ENCODE measurements around the gene CYP4F8.
"Not testable (repeated sequence)": the region's sequence is repeated elsewhere in the genome, so short reads cannot be mapped to it uniquely, and the experiment has no call there.

The CYP4F8 gene

GRCh38 chr19:15644816-15645215 lies 29.8 kb downstream of the CYP4F8 start:
- no peak for TF ChIP-seq Cebpa-rat (IDR thresholded peaks at IDR 0.05)
- Histone ChIP-seq H3K4me1 (peaks cover 0 to 18% (median 2%) of the 10 kb centered on the region in 10 experiments; a peak in 10 of 20 replicates), H3K4me2 (no peak overlapping the region), H3K9me3 (replicated peaks in 1 of 11) (peaks cover 0 to 4% (median 0%) of the 10 kb centered on the region in 11 experiments; a peak in 2 of 22 replicates), H3K27me3 (no peaks in the 10 kb centered on the region), H3K4me3 (no peak overlapping the region), H3K36me3 (no peaks in the 10 kb centered on the region), H3K27ac (no peak overlapping the region), H4K20me1 (no peaks in the 10 kb centered on the region), H3K9ac (no peak overlapping the region)

GRCh38 chr19:15649526-15649925 lies 34.5 kb downstream of the CYP4F8 start:
- Histone ChIP-seq H3K4me3 (no peak overlapping the region), H3K4me2 (no peak overlapping the region), H3K9me3 (replicated peaks in 1 of 11) (peaks cover 0 to 4% (median 0%) of the 10 kb centered on the region in 11 experiments; a peak in 2 of 22 replicates), H4K20me1 (no peaks in the 10 kb centered on the region), H3K9ac (no peak overlapping the region), H3K4me1 (no peaks in the 10 kb centered on the region), H3K27me3 (no peaks in the 10 kb centered on the region), H3K27ac (no peak overlapping the region), H3K36me3 (no peaks in the 10 kb centered on the region)
- TF ChIP-seq Cebpa-rat (IDR thresholded peaks at IDR 0.05), result no peak

GRCh38 chr19:15650123-15650522 lies 35.1 kb downstream of the CYP4F8 start:
- H4K20me1 ChIP-seq; H3K27ac ChIP-seq; H3K27me3 ChIP-seq; H3K4me1 ChIP-seq; H3K9me3 ChIP-seq (replicated peaks in 1 of 11); H3K36me3 ChIP-seq; H3K4me3 ChIP-seq; H3K9ac ChIP-seq; H3K4me2 ChIP-seq: not testable (repeated sequence)

- H3K36me3 ChIP-seq, result no peaks in the 10 kb centered on the region
- no peak overlapping the region for H3K27ac ChIP-seq
- no peak for TF ChIP-seq Cebpa-rat (IDR thresholded peaks at IDR 0.05)
- no peaks in the 10 kb centered on the region for H3K9me3 ChIP-seq (replicated peaks in 1 of 11)
- no peaks in the 10 kb centered on the region for H3K4me1 ChIP-seq
- no peak overlapping the region for H3K4me2 ChIP-seq
- H4K20me1 ChIP-seq, result no peaks in the 10 kb centered on the region
- no peak overlapping the region for H3K9ac ChIP-seq
- H3K27me3 ChIP-seq, result no peaks in the 10 kb centered on the region
- H3K4me3 ChIP-seq, result no peak overlapping the region
These were observed 36.8 kb downstream of the CYP4F8 start for GRCh38 chr19:15651791-15652190.

GRCh38 chr19:15652559-15653278 lies 37.7 kb downstream of the CYP4F8 start:
- H3K9ac ChIP-seq, result no peak overlapping the region
- TF ChIP-seq Cebpa-rat (IDR thresholded peaks at IDR 0.05), result no peak
- no peak overlapping the region for H3K4me3 ChIP-seq
- no peaks in the 10 kb centered on the region for H3K27me3 ChIP-seq
- H3K4me2 ChIP-seq, result no peak overlapping the region
- no peaks in the 10 kb centered on the region for H3K4me1 ChIP-seq
- no peaks in the 10 kb centered on the region for H4K20me1 ChIP-seq
- H3K9me3 ChIP-seq (replicated peaks in 1 of 11), result no peaks in the 10 kb centered on the region
- H3K27ac ChIP-seq, result no peak overlapping the region
- H3K36me3 ChIP-seq, result no peaks in the 10 kb centered on the region

DNA sequence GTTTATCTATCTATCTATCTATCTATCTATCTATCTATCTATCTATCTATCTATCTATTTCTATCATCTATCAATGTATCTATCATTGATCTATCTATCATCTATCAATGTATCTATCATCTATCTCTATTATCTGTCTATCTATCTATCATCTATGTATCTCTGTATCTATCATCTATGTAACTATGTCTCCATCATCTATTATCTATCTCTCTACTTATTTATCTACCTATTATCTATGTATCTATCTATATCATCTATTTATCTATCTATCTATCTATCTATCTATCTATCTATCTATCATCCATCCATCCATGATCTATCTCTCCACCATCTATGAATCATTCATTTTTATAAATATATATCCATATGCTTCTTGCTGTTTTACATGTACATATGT lies 41.4 kb downstream of the CYP4F8 start:
- Histone ChIP-seq H3K27ac (no peak overlapping the region), H3K4me1 (no peaks in the 10 kb centered on the region), H4K20me1 (no peaks in the 10 kb centered on the region), H3K27me3 (no peaks in the 10 kb centered on the region), H3K4me2 (no peak overlapping the region), H3K36me3 (no peaks in the 10 kb centered on the region), H3K9ac (no peak overlapping the region), H3K9me3 (replicated peaks in 1 of 11) (no peaks in the 10 kb centered on the region), H3K4me3 (no peak overlapping the region)
- TF ChIP-seq Cebpa-rat (IDR thresholded peaks at IDR 0.05), result no peak

GRCh38 chr19:15663247-15663646 lies 48.2 kb downstream of the CYP4F8 start:
- Histone ChIP-seq H3K4me3 (no peak overlapping the region), H3K4me1 (peaks cover 0 to 12% (median 0%) of the 10 kb centered on the region in 10 experiments; a peak in 7 of 20 replicates), H4K20me1 (no peaks in the 10 kb centered on the region), H3K36me3 (no peaks in the 10 kb centered on the region), H3K27me3 (no peaks in the 10 kb centered on the region), H3K27ac (no peak overlapping the region), H3K4me2 (no peak overlapping the region), H3K9me3 (replicated peaks in 1 of 11) (no peaks in the 10 kb centered on the region; a peak in 1 of 22 replicates), H3K9ac (no peak overlapping the region)
- no peak for TF ChIP-seq Cebpa-rat (IDR thresholded peaks at IDR 0.05)

GRCh38 chr19:15666186-15666585 lies 51.2 kb downstream of the CYP4F8 start:
- Histone ChIP-seq H3K36me3 (no peaks in the 10 kb centered on the region), H3K4me3 (no peak overlapping the region), H3K27me3 (no peaks in the 10 kb centered on the region), H3K9ac (no peak overlapping the region), H3K9me3 (replicated peaks in 1 of 11) (no peaks in the 10 kb centered on the region; a peak in 1 of 22 replicates), H3K27ac (no peak overlapping the region), H4K20me1 (no peaks in the 10 kb centered on the region), H3K4me2 (peak overlapping the region in 3 of 11 experiments; percentile 24 to 57 (median 56); a peak in 5 of 22 replicates), H3K4me1 (peaks cover 0 to 27% (median 0%) of the 10 kb centered on the region in 10 experiments; a peak in 7 of 20 replicates)
- no peak for TF ChIP-seq Cebpa-rat (IDR thresholded peaks at IDR 0.05)

- Histone ChIP-seq H3K9me3 (replicated peaks in 1 of 11) (no peaks in the 10 kb centered on the region; a peak in 1 of 22 replicates), H3K4me2 (peak overlapping the region in 5 of 11 experiments; percentile 6 to 57 (median 24); a peak in 6 of 22 replicates), H3K4me1 (peaks cover 0 to 27% (median 0%) of the 10 kb centered on the region in 10 experiments; a peak in 7 of 20 replicates), H3K4me3 (no peak overlapping the region), H3K9ac (no peak overlapping the region), H3K36me3 (no peaks in the 10 kb centered on the region), H4K20me1 (no peaks in the 10 kb centered on the region), H3K27me3 (no peaks in the 10 kb centered on the region), H3K27ac (no peak overlapping the region)
- TF ChIP-seq Cebpa-rat (IDR thresholded peaks at IDR 0.05), result no peak
These were observed 51.9 kb downstream of the CYP4F8 start for GRCh38 chr19:15666883-15667282.

GRCh38 chr19:15669440-15669839 lies 54.4 kb downstream of the CYP4F8 start:
- no peaks in the 10 kb centered on the region for H3K9me3 ChIP-seq (replicated peaks in 1 of 11)

More at GRCh38 chr19:15669440-15669839, 54.4 kb downstream of the CYP4F8 start:
- no peak for TF ChIP-seq Cebpa-rat (IDR thresholded peaks at IDR 0.05)
- H3K36me3 ChIP-seq, result no peaks in the 10 kb centered on the region
- H3K4me2 ChIP-seq, result peak overlapping the region in 2 of 11 experiments; percentile 21 to 41; a peak in 3 of 22 replicates
- no peak overlapping the region for H3K4me3 ChIP-seq
- H3K27ac ChIP-seq, result no peak overlapping the region
- no peaks in the 10 kb centered on the region for H4K20me1 ChIP-seq
- no peaks in the 10 kb centered on the region for H3K27me3 ChIP-seq
- no peak overlapping the region for H3K9ac ChIP-seq
- peaks cover 0 to 27% (median 0%) of the 10 kb centered on the region in 10 experiments; a peak in 7 of 20 replicates for H3K4me1 ChIP-seq

All from BLaER1 treated with 17β-estradiol and CSF1 and Interleukin-3, amounts not matched to agents 10 nM and 100 nM (cell line).